Retinal pigment epithelial cell (primary cell): Measurements from ENCODE around the gene LRP3.

Experiments
- DNase-seq: peaks from one replicate; pipeline ENCODE4 v3.0.0-alpha.2; 2010; ENCODE audit warnings: low read depth
- H3K4me3 ChIP-seq: 2 replicates; pipeline ENCODE4 v1.5.1; 2011; ENCODE audit warnings: mild to moderate bottlenecking, low read length, control low read depth, moderate library complexity
- CTCF ChIP-seq: conservative IDR thresholded peaks from 2 replicates; pipeline ENCODE4 v1.5.1; 2011; ENCODE audit warnings: low read depth, low read length, control low read depth, inconsistent platforms

Gene LRP3

GRCh38 chr19:33202546-33203507, 8.7 kb downstream of the LRP3 start:
- H3K4me3 ChIP-seq, result no peak overlapping the region
- no peak for DNase-seq
- TF ChIP-seq CTCF, result no peak

- no peak for TF ChIP-seq CTCF
- no peak overlapping the region for H3K4me3 ChIP-seq
- no peak for DNase-seq
Observed at GRCh38 chr19:33203529-33203928, 9.4 kb downstream of the LRP3 start.

GRCh38 chr19:33204136-33204973, 10.2 kb downstream of the LRP3 start:
- no peak overlapping the region for H3K4me3 ChIP-seq
- no peak for DNase-seq
- no peak for TF ChIP-seq CTCF

GRCh38 chr19:33205110-33205509, 11.0 kb downstream of the LRP3 start:
- no peak for TF ChIP-seq CTCF
- DNase-seq, result no peak
- H3K4me3 ChIP-seq, result no peak overlapping the region

- H3K4me3 ChIP-seq, result no peak overlapping the region
- TF ChIP-seq CTCF, result no peak
- DNase-seq, result no peak
Observed at GRCh38 chr19:33205531-33206260, 11.6 kb downstream of the LRP3 start.

- H3K4me3 ChIP-seq, result no peak overlapping the region
- DNase-seq, result no peak
- no peak for TF ChIP-seq CTCF
Observed at GRCh38 chr19:33206261-33207039, 12.3 kb downstream of the LRP3 start.
